Measurements from ENCODE around the gene ATP6V0E2. TPM values are rescaled to one million over a fixed set of nuclear protein-coding genes. Genes with fewer than 3 reads are reported as not detected.

The ATP6V0E2 gene
- polyA plus RNA-seq, 3 donors from 2014 or later: 72.8 to 80.5 (median 73.9) TPM

- Mint-ChIP-seq H3K4me3 (no peak overlapping the region), H3K27me3 (ENCODE audit: low read depth in 3 of 3) (peaks cover 4 to 12% (median 10%) of the 10 kb centered on the region in 3 donors)
Measured at GRCh38 chr7:149832332-149833041, 41.3 kb upstream of the ATP6V0E2 start.

DNA sequence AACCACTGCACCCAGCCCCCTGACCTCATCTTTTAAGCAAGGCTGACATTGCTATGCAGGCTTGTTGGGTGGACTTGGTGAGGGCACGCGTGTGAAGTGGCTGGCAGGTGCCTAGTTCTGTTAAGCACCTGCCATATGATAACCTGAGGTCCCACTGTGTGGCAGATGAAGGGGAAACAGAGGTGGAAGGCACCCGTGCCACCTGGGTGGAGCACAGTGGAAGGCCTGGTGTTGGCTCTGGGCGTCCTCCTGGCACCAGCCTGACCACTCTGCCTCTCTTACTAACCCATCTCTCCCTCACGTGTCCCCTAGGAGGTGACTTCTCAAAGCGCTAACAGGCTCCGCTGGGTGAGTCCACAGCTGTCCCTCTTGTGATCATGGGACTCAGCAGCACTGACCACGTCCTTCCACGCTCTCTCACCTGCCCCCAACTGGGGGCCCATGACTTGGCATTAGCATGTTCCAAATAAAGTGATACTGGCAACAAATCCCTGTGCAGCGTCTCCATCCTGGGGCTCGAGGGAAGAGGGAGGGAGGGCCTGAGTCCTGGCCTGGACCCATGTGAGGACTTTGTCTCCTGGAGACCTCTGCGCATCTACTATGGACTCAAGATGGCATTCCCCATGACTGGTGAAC is 40.2 kb upstream of the ATP6V0E2 start:
- no peaks in the 10 kb centered on the region for H3K36me3 Mint-ChIP-seq
- peaks cover 5 to 9% of the 10 kb centered on the region in 2 donors for H3K4me1 Mint-ChIP-seq
- H3K27me3 Mint-ChIP-seq (ENCODE audit: low read depth in 3 of 3): peaks cover 7 to 15% (median 10%) of the 10 kb centered on the region in 3 donors
- no peaks in the 10 kb centered on the region for H3K9me3 Mint-ChIP-seq
- H3K27ac Mint-ChIP-seq: no peak overlapping the region
- DNase-seq: no peak
- no peak overlapping the region for H3K4me3 Mint-ChIP-seq

More at GRCh38 chr7:149832332-149833041, 41.3 kb upstream of the ATP6V0E2 start:
- no peak for DNase-seq
- Mint-ChIP-seq H3K27ac (no peak overlapping the region), H3K36me3 (no peaks in the 10 kb centered on the region), H3K9me3 (no peaks in the 10 kb centered on the region), H3K4me1 (peaks cover 0 to under 1% of the 10 kb centered on the region in 2 donors)

- Mint-ChIP-seq H3K27me3 (ENCODE audit: low read depth in 3 of 3) (peaks cover 7 to 15% (median 10%) of the 10 kb centered on the region in 3 donors), H3K4me1 (peaks cover 14 to 18% of the 10 kb centered on the region in 2 donors), H3K4me3 (no peak overlapping the region), H3K36me3 (no peaks in the 10 kb centered on the region), H3K9me3 (no peaks in the 10 kb centered on the region), H3K27ac (no peak overlapping the region)
- no peak for DNase-seq
Measured at GRCh38 chr7:149834601-149835000, 39.2 kb upstream of the ATP6V0E2 start.

GRCh38 chr7:149836434-149836833 is 37.3 kb upstream of the ATP6V0E2 start:
- no peak overlapping the region for H3K4me3 Mint-ChIP-seq
- DNase-seq: no peak
- no peaks in the 10 kb centered on the region for H3K36me3 Mint-ChIP-seq
- peaks cover 7 to 17% (median 9%) of the 10 kb centered on the region in 3 donors for H3K27me3 Mint-ChIP-seq (ENCODE audit: low read depth in 3 of 3)
- H3K27ac Mint-ChIP-seq: no peak overlapping the region
- peaks cover 18 to 25% of the 10 kb centered on the region in 2 donors for H3K4me1 Mint-ChIP-seq
- H3K9me3 Mint-ChIP-seq: no peaks in the 10 kb centered on the region

- peak overlapping the region; percentile 77 to 91 (median 88) for H3K27ac Mint-ChIP-seq
- H3K4me3 Mint-ChIP-seq: peak overlapping the region; percentile 89 to 93 (median 91)
- peaks cover 18 to 25% of the 10 kb centered on the region in 2 donors for H3K4me1 Mint-ChIP-seq
- H3K36me3 Mint-ChIP-seq: no peaks in the 10 kb centered on the region
- no peaks in the 10 kb centered on the region for H3K9me3 Mint-ChIP-seq
- no peak for DNase-seq
- peaks cover 6 to 17% (median 7%) of the 10 kb centered on the region in 3 donors for H3K27me3 Mint-ChIP-seq (ENCODE audit: low read depth in 3 of 3)
Measured at GRCh38 chr7:149837564-149838223, 36.1 kb upstream of the ATP6V0E2 start.

- peaks cover 0 to 17% (median 5%) of the 10 kb centered on the region in 3 donors for H3K27me3 Mint-ChIP-seq (ENCODE audit: low read depth in 3 of 3)
- H3K4me3 Mint-ChIP-seq: peak within 1 kb of the TSS; percentile 89 to 93 (median 91)
- no peaks in the 10 kb centered on the region for H3K9me3 Mint-ChIP-seq
- DNase-seq: peak; percentile 93 to 94 (median 94)
- H3K4me1 Mint-ChIP-seq: peaks cover 18 to 25% of the 10 kb centered on the region in 2 donors
- peak within 1 kb of the TSS; percentile 77 to 91 (median 90) for H3K27ac Mint-ChIP-seq
- H3K36me3 Mint-ChIP-seq: no peaks in the 10 kb centered on the region
Measured at GRCh38 chr7:149838224-149838991, 35.4 kb upstream of the ATP6V0E2 start, which contains the start of gene ZNF862. Gene ZNF862, plus strand, starts transcription at chr7:149838375. Its CDS starts 237 bp downstream, at chr7:149838612.

GRCh38 chr7:149838992-149839408 is 34.8 kb upstream of the ATP6V0E2 start:
- peak overlapping the region; percentile 68 to 93 (median 89) for H3K4me3 Mint-ChIP-seq

DNA sequence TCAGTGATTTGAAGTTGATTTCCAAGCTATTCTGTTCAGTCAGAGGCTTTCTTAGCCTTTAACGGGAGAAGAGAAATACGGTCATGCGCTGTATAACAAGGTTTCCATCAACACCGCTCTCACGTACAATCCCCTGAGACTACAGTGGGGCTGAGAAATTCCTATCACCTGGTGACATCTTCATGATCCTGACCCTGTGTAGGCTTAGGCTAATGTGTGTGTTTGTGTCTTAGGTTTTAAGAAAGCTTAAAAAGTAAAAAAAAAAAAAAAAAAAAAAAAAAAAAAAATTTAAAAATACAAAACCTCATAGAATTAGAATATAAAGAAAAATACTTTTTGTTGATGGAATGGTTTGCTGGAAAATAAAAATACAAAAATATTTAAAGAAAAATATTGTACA is 33.8 kb upstream of the ATP6V0E2 start:
- Mint-ChIP-seq H3K9me3 (no peaks in the 10 kb centered on the region), H3K36me3 (no peaks in the 10 kb centered on the region), H3K27ac (no peak overlapping the region), H3K4me3 (peak overlapping the region; percentile 68 to 93 (median 89)), H3K27me3 (ENCODE audit: low read depth in 3 of 3) (peaks cover 0 to 13% (median 5%) of the 10 kb centered on the region in 3 donors), H3K4me1 (peaks cover 18 to 25% of the 10 kb centered on the region in 2 donors)
- DNase-seq: no peak

More at GRCh38 chr7:149838992-149839408, 34.8 kb upstream of the ATP6V0E2 start:
- Mint-ChIP-seq H3K4me1 (peaks cover 18 to 25% of the 10 kb centered on the region in 2 donors), H3K9me3 (no peaks in the 10 kb centered on the region), H3K36me3 (no peaks in the 10 kb centered on the region), H3K27me3 (ENCODE audit: low read depth in 3 of 3) (peaks cover 0 to 17% (median 5%) of the 10 kb centered on the region in 3 donors), H3K27ac (peak overlapping the region in 5 of 6 donors; percentile 26 to 71 (median 41))
- DNase-seq: no peak

DNA sequence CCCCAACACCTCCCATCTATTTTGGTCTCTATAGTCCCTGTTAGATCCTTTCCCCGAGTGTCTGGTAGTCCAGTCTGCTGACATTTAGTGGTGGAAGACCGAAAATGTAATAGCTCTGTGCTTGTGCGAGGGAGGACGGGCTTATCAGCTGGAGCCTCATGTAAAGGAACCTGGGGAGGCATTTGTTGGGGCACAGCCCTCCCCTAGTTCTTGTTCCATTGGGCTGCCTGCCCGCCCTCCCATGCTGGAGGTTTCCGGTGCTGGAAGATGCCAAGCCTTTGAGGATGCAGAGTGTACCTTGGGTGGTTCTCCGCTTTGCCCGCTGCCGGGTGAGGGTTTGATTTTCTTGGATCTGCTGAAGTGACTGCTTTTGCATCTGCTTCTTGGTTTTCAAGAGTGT is 30.2 kb upstream of the ATP6V0E2 start:
- no peak for DNase-seq
- Mint-ChIP-seq H3K27me3 (ENCODE audit: low read depth in 3 of 3) (peaks cover 0 to 2% (median 0%) of the 10 kb centered on the region in 3 donors), H3K27ac (no peak overlapping the region), H3K36me3 (peaks cover 7 to 13% (median 9%) of the 10 kb centered on the region in 3 donors), H3K4me1 (peaks cover 12 to 17% of the 10 kb centered on the region in 2 donors), H3K9me3 (no peaks in the 10 kb centered on the region), H3K4me3 (no peak overlapping the region)

- Mint-ChIP-seq H3K9me3 (no peaks in the 10 kb centered on the region), H3K27me3 (ENCODE audit: low read depth in 3 of 3) (peaks cover 0 to 2% (median 0%) of the 10 kb centered on the region in 3 donors), H3K36me3 (peaks cover 7 to 18% (median 10%) of the 10 kb centered on the region in 3 donors), H3K27ac (no peak overlapping the region), H3K4me1 (peaks cover 5 to 9% of the 10 kb centered on the region in 2 donors), H3K4me3 (no peak overlapping the region)
- DNase-seq: no peak
Measured at GRCh38 chr7:149844445-149844844, 29.3 kb upstream of the ATP6V0E2 start.

- H3K27ac Mint-ChIP-seq: no peak overlapping the region
Measured at GRCh38 chr7:149845257-149845980, 28.4 kb upstream of the ATP6V0E2 start.

DNA sequence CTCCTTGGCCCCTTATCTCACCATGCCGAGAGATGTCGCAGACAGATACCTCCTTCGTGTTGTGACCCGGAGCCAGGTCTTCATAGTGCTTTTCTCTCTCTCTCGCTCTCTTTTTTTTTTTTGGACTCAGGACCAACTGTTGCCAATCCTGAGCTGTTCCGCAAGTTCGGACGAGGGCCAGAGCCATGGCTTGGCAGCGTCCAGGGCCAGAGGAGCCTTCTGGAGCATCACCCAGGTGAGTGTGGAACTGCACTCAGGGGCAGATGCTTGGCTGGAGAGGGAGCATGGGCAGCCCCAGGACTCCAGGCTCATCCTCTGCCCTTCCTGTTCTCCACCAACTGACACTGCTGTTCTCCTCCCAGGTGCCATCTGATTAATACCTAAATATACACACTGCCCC is 27.7 kb upstream of the ATP6V0E2 start:
- Mint-ChIP-seq H3K4me1 (peaks cover 0 to 4% of the 10 kb centered on the region in 2 donors), H3K4me3 (no peak overlapping the region), H3K27ac (no peak overlapping the region), H3K27me3 (ENCODE audit: low read depth in 3 of 3) (no peaks in the 10 kb centered on the region), H3K9me3 (no peaks in the 10 kb centered on the region), H3K36me3 (peaks cover 7 to 30% (median 17%) of the 10 kb centered on the region in 3 donors)
- no peak for DNase-seq

More at GRCh38 chr7:149845257-149845980, 28.4 kb upstream of the ATP6V0E2 start:
- Mint-ChIP-seq H3K9me3 (no peaks in the 10 kb centered on the region), H3K4me1 (peaks cover 1 to 4% of the 10 kb centered on the region in 2 donors), H3K27me3 (ENCODE audit: low read depth in 3 of 3) (peaks cover 0 to 1% (median 0%) of the 10 kb centered on the region in 3 donors), H3K36me3 (peaks cover 7 to 24% (median 11%) of the 10 kb centered on the region in 3 donors), H3K4me3 (no peak overlapping the region)
- DNase-seq: no peak

Data from immature natural killer cell (primary cell).